A549 (cell line): Measurements from ENCODE around the gene SLC25A39. TPM values are rescaled to one million over a fixed set of nuclear protein-coding genes. Genes with fewer than 3 reads are reported as not detected.

Experiments used
- ATAC-seq, 2 experiments: fragments of 200-7000 bp in 1 of 2; fragments of >200 bp in 1 of 2; cut with Nextera tagmentation in 1 of 2; cut with Tn5 transposase in 1 of 2; 3 replicates each; pipeline versions ENCODE4 v1.8.0 to v1.9.1; 2018 to 2020; ENCODE audit warnings: mild to moderate bottlenecking in 1 of 2, moderate library complexity in 1 of 2
- CTCF ChIA-PET: fragments of 300-600 bp; sonication (Branson Sonifier 250); formaldehyde crosslinking; extraction: SDS; loops from one replicate; lab custom pipeline; 2021; ENCODE audit warnings: antibody characterized with exemption, inconsistent platforms; lab: Yijun Ruan, JAX
- POLR2A ChIA-PET: fragments of 350-600 bp; formaldehyde crosslinking; extraction: SDS; loops from one replicate; lab custom pipeline; 2021; ENCODE audit warnings: antibody characterized with exemption, inconsistent platforms; lab: Yijun Ruan, JAX
- DNase-seq, 2 experiments: peaks; one replicate each; pipeline versions ENCODE4 v3.0.0 to v3.0.0-alpha.2; 2011 to 2016; ENCODE audit warnings: low read depth in 1 of 2, low spot score in 1 of 2
- FAIRE-seq: peaks from 2 replicates; lab custom pipeline; 2011; peaks lifted over from hg19 to GRCh38; lab: Jason Lieb, UNC
- H3K27ac ChIP-seq, 2 experiments: fragments of >200 bp; sonication (Bioruptor Twin); formaldehyde crosslinking; 3 replicates each; pipeline ENCODE4 v1.5.1; 2016 to 2017
- H3K4me1 ChIP-seq: fragments of >200 bp; sonication (Bioruptor Twin); formaldehyde crosslinking; 3 replicates; pipeline ENCODE4 v1.6.1; 2016
- H3K4me2 ChIP-seq: fragments of >200 bp; sonication (Bioruptor Twin); formaldehyde crosslinking; 3 replicates; pipeline ENCODE4 v1.6.1; 2016
- H3K4me3 ChIP-seq: fragments of >200 bp; sonication (Bioruptor Twin); formaldehyde crosslinking; 3 replicates; pipeline ENCODE4 v1.5.1; 2016
- H3K9me3 ChIP-seq: fragments of >200 bp; sonication (Bioruptor Twin); formaldehyde crosslinking; 3 replicates; pipeline ENCODE4 v1.6.1; 2016
- BHLHE40 ChIP-seq: IDR thresholded peaks from 2 replicates; pipeline ENCODE4 v1.6.1; 2012; ENCODE audit warnings: low read depth, low read length, inconsistent platforms
- CBX8 ChIP-seq: fragments of 200-600 bp; sonication (generic); IDR thresholded peaks from 2 replicates; pipeline ENCODE4 v1.6.1; 2016
- CEBPB ChIP-seq, 2 experiments: fragments of >200 bp in 1 of 2; sonication (Bioruptor Twin) in 1 of 2; formaldehyde crosslinking in 1 of 2; IDR thresholded peaks; 2 replicates each; pipeline ENCODE4 v1.6.1; 2012 to 2016
- EHF ChIP-seq: fragments of 250-450 bp; sonication (Bioruptor Pico); IDR thresholded peaks from 2 replicates; pipeline ENCODE4 v1.5.0; 2020; ENCODE audit warnings: mild to moderate bottlenecking
- FOSB ChIP-seq: fragments of 250-450 bp; sonication (Bioruptor Pico); IDR thresholded peaks from 2 replicates; pipeline ENCODE4 v1.5.0; 2020; ENCODE audit warnings: mild to moderate bottlenecking, moderate library complexity
- FOSL2 ChIP-seq, 2 experiments: fragments of 450-650 bp in 1 of 2; fragments of >200 bp in 1 of 2; sonication (Bioruptor Twin) in 1 of 2; formaldehyde crosslinking; IDR thresholded peaks; 2 replicates each; pipeline versions ENCODE4 v1.5.0 to v1.6.1; 2016 to 2020; ENCODE audit warnings: mild to moderate bottlenecking in 1 of 2, moderate library complexity in 1 of 2
- FOXS1 ChIP-seq: fragments of 250-450 bp; sonication (Bioruptor Pico); IDR thresholded peaks from 2 replicates; pipeline ENCODE4 v1.5.0; 2020; ENCODE audit warnings: mild to moderate bottlenecking, moderate library complexity
- HDAC2 ChIP-seq: fragments of 200-600 bp; sonication (generic); IDR thresholded peaks from 2 replicates; pipeline ENCODE4 v1.6.1; 2016
- HEYL ChIP-seq: fragments of 250-450 bp; sonication (Bioruptor Pico); IDR thresholded peaks from 2 replicates; pipeline ENCODE4 v1.8.0; 2021; ENCODE audit warnings: mild to moderate bottlenecking, moderate library complexity
- HOXB5 ChIP-seq: fragments of 250-450 bp; sonication (Bioruptor Pico); IDR thresholded peaks from 2 replicates; pipeline ENCODE4 v1.5.0; 2020; ENCODE audit warnings: mild to moderate bottlenecking, moderate library complexity
- JUN ChIP-seq, 2 experiments: fragments of >200 bp; sonication (Bioruptor Twin); formaldehyde crosslinking; IDR thresholded peaks; 2 replicates in 1 of 2; 3 replicates in 1 of 2; pipeline ENCODE4 v1.6.1; 2016 to 2017
- JUNB ChIP-seq: fragments of >200 bp; sonication (Bioruptor Twin); formaldehyde crosslinking; IDR thresholded peaks from 2 replicates; pipeline ENCODE4 v1.6.1; 2016
- MAZ ChIP-seq: fragments of 150-350 bp; IDR thresholded peaks from 2 replicates; pipeline ENCODE4 v1.6.1; 2014; ENCODE audit warnings: antibody characterized with exemption, low read depth, low read length, borderline replicate concordance
- MYC ChIP-seq: IDR thresholded peaks from 2 replicates; pipeline ENCODE4 v1.6.1; 2012; ENCODE audit warnings: mild to moderate bottlenecking, inconsistent platforms, low read length, improper control_type of control experiment, borderline replicate concordance
- NFE2L2 ChIP-seq: fragments of 150-350 bp; conservative IDR thresholded peaks from 2 replicates; pipeline ENCODE4 v1.6.1; 2014; ENCODE audit warnings: low read length
- NPAS2 ChIP-seq: fragments of 250-450 bp; sonication (Bioruptor Pico); IDR thresholded peaks from 2 replicates; pipeline ENCODE4 v1.8.0; 2022; ENCODE audit warnings: mild to moderate bottlenecking, moderate library complexity, borderline replicate concordance
- PHF8 ChIP-seq: fragments of 200-600 bp; sonication (generic); IDR thresholded peaks from 2 replicates; pipeline ENCODE4 v1.6.1; 2016; ENCODE audit warnings: low read depth, mild to moderate bottlenecking, antibody characterized with exemption, moderate library complexity, borderline replicate concordance
- POLR2A ChIP-seq: IDR thresholded peaks from 2 replicates; pipeline ENCODE4 v1.6.1; 2012; ENCODE audit warnings: mild to moderate bottlenecking, low read length
- RCOR1 ChIP-seq: fragments of 150-350 bp; IDR thresholded peaks from 2 replicates; pipeline ENCODE4 v1.6.1; 2014; ENCODE audit warnings: antibody characterized with exemption, low read length, low read depth
- RFX5 ChIP-seq: fragments of 450-650 bp; IDR thresholded peaks from 2 replicates; pipeline ENCODE4 v1.7.1; 2014; ENCODE audit warnings: antibody characterized with exemption, mild to moderate bottlenecking, moderate library complexity
- SREBF2 ChIP-seq: fragments of 450-650 bp; IDR thresholded peaks from 2 replicates; pipeline ENCODE4 v1.6.1; 2014; ENCODE audit warnings: mild to moderate bottlenecking, moderate library complexity
- ZFP36 ChIP-seq: fragments of 450-650 bp; IDR thresholded peaks from 2 replicates; pipeline ENCODE4 v1.6.1; 2014; ENCODE audit warnings: borderline replicate concordance; ENCODE audit not compliant: partially characterized antibody
- ZNF302 ChIP-seq: fragments of 250-450 bp; sonication (Bioruptor Pico); IDR thresholded peaks from 2 replicates; pipeline ENCODE4 v1.9.0; 2021; ENCODE audit warnings: inconsistent platforms, mild to moderate bottlenecking, moderate library complexity
- ZSCAN20 ChIP-seq: fragments of 250-450 bp; sonication (Bioruptor Pico); IDR thresholded peaks from 2 replicates; pipeline ENCODE4 v1.8.0; 2022; ENCODE audit warnings: mild to moderate bottlenecking, moderate library complexity
- WGBS: methylation state at CpG from one replicate; pipeline ENCODE4 v1.1.6; 2017; ENCODE audit errors: missing lambda C conversion rate; 5-methylcytosine and 5-hydroxymethylcytosine counted together
- polyA plus RNA-seq, 4 experiments: library from polyadenylated mRNA; depleted of rRNA in 3 of 4; stranded (reverse); fragments of >200 nt; fragmentation: RNase III in 1 of 4; extraction: RNeasy Plus Mini Kit Qiagen cat#74134 plus additional on column Dnase treatment in 1 of 4; gene quantifications; 2 replicates in 3 of 4; 3 replicates in 1 of 4; pipeline ENCODE4 v1.2.3, GENCODE V29; 2011 to 2017
- TF ChIP-seq, protein P1 (sequence below): fragments of 150-350 bp; IDR thresholded peaks from 2 replicates; pipeline ENCODE4 v1.6.1; 2014; ENCODE audit warnings: low read depth, mild to moderate bottlenecking, low read length
- TF ChIP-seq, protein P2 (sequence below): IDR thresholded peaks from 2 replicates; pipeline ENCODE4 v1.6.1; 2012
- TF ChIP-seq, protein P3 (sequence below): fragments of >200 bp; sonication (Bioruptor Twin); formaldehyde crosslinking; IDR thresholded peaks from 3 replicates; pipeline ENCODE4 v1.5.1; 2016
- TF ChIP-seq, protein P4 (sequence below): fragments of 250-450 bp; sonication (Bioruptor Pico); IDR thresholded peaks from 2 replicates; pipeline ENCODE4 v1.5.0; 2021; ENCODE audit warnings: mild to moderate bottlenecking, moderate library complexity, borderline replicate concordance

The SLC25A39 gene
- polyA plus RNA-seq, 2 of the 4 experiments (the other 2 are of a cell fraction): 80.9 to 154 TPM

DNA sequence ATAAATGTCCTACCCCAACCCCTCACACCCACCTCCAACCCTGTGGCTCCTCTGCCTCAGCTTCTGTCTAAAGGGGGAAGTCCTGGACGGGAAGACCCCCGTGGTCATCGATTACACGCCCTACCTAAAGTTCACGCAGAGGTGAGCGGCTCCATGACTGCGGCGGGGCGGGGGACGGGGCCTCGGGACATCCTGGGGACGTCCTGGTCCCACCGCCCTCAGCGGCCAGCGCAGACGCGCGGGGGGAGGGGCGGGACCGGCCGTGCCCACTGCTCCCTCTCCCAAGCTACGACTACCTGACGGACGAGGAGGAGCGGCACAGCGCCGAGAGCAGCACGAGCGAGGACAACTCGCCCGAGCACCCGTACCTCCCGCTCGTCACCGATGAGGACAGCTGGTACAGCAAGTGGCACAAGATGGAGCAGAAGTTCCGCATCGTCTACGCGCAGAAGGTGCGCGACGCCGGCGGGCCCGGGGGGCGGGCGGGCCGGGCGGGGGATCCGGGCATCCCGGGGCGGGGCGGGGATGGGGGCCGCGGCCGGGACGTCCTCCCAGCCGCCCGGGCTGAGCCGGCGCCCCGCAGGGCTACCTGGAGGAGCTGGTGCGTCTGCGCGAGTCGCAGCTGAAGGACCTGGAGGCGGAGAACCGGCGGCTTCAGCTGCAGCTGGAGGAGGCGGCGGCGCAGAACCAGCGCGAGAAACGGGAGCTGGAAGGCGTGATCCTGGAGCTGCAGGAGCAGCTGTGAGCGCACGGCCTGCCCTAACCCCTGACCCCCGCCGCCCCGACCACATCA is 9.6 kb downstream of the SLC25A39 start (continued):
- TF ChIP-seq BHLHE40 (no peak), EHF (CRISPR knock-in tag) (no peak), JUN (IDR thresholded peaks at IDR 0.05) (no peak), MAZ (no peak)
- TF ChIP-seq, protein P1, sequence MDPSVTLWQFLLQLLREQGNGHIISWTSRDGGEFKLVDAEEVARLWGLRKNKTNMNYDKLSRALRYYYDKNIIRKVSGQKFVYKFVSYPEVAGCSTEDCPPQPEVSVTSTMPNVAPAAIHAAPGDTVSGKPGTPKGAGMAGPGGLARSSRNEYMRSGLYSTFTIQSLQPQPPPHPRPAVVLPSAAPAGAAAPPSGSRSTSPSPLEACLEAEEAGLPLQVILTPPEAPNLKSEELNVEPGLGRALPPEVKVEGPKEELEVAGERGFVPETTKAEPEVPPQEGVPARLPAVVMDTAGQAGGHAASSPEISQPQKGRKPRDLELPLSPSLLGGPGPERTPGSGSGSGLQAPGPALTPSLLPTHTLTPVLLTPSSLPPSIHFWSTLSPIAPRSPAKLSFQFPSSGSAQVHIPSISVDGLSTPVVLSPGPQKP: no peak

DNA sequence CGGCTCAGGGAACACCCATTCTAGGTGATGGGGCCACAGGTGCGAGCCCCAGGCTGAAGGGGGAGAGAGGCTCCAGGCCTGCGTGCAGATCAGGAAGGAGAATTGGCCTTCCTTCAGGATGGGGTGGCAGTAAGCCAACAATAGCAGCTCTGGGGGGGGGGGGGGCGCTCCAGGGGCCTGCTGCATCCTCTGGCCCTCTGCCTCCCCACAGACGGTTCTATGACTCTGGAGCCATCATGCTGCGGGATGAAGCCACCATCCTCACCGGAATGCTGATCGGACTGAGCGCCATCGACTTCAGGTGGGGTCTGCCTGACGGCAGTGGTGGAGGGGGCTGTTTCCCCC is 10.1 kb downstream of the SLC25A39 start:
- DNase-seq: no peak
- Histone ChIP-seq H3K27ac (no peak overlapping the region; a peak in 1 of 6 replicates), H3K4me3 (peak overlapping the region; percentile 63; the same call in 2 of the 3 replicates), H3K9me3 (no peaks in the 10 kb centered on the region)
- TF ChIP-seq NFE2L2 (no peak), CEBPB (IDR thresholded peaks at IDR 0.05) (no peak), POLR2A (no peak), HDAC2 (no peak), CBX8 (no peak), FOSL2 (IDR thresholded peaks at IDR 0.05) (no peak), FOSL2 (CRISPR knock-in tag; IDR thresholded peaks at IDR 0.05) (no peak), HEYL (CRISPR knock-in tag) (no peak), SREBF2 (no peak)
- TF ChIP-seq, protein P2, sequence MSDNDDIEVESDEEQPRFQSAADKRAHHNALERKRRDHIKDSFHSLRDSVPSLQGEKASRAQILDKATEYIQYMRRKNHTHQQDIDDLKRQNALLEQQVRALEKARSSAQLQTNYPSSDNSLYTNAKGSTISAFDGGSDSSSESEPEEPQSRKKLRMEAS: no peak
- TF ChIP-seq, protein P3, sequence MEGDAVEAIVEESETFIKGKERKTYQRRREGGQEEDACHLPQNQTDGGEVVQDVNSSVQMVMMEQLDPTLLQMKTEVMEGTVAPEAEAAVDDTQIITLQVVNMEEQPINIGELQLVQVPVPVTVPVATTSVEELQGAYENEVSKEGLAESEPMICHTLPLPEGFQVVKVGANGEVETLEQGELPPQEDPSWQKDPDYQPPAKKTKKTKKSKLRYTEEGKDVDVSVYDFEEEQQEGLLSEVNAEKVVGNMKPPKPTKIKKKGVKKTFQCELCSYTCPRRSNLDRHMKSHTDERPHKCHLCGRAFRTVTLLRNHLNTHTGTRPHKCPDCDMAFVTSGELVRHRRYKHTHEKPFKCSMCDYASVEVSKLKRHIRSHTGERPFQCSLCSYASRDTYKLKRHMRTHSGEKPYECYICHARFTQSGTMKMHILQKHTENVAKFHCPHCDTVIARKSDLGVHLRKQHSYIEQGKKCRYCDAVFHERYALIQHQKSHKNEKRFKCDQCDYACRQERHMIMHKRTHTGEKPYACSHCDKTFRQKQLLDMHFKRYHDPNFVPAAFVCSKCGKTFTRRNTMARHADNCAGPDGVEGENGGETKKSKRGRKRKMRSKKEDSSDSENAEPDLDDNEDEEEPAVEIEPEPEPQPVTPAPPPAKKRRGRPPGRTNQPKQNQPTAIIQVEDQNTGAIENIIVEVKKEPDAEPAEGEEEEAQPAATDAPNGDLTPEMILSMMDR: no peak
- TF ChIP-seq, all 56 proteins: peak for 0
- ChIA-PET POLR2A (interaction anchor here (1.6 to 2.2 kb wide), 3 partner anchors 10 to 115 kb away, joined by 3 to 13 read pairs (median 5); partner anchors contain the start of gene ATXN7L3), CTCF (interaction anchor here (0.8 to 14.1 kb wide), 6 partner anchors 16 to 197 kb away, joined by 3 to 159 read pairs (median 5); no protein-coding TSS in a partner anchor)
- 0 out of 3 replicates have a peak, but pooled peaks cover 4% of the 10 kb centered on the region for H3K4me1 ChIP-seq
- WGBS: 63% methylated on average over 11 of the region's 11 CpGs
- FAIRE-seq: no peak
- ATAC-seq: no peak
- H3K4me2 ChIP-seq: peak overlapping the region; percentile 99

DNA sequence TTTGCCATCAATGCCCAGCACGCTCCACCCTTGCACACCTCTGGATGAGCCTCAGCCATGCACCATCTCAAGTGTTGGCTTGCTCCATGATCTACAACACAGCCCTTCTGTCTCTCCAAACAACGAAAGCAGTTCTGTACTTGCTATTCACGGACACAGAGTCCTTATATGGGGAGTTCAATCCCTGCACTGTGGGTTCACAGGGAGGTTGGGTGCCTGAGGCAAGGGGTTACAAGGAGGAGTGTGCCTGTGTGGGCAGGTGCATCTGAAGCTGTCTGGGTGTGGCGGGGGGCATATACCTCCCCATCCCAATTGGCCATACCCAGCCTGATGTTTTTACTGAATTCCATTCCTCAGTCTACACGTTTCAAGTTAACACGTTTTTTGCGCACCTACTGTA is 10.6 kb downstream of the SLC25A39 start:
- H3K9me3 ChIP-seq: no peaks in the 10 kb centered on the region
- CTCF ChIA-PET: interaction anchor here (1.2 to 14.1 kb wide), 4 partner anchors 16 to 104 kb away, joined by 3 to 159 read pairs (median 40); no protein-coding TSS in a partner anchor
- H3K4me2 ChIP-seq: no peak overlapping the region
- H3K27ac ChIP-seq: no peak overlapping the region
- TF ChIP-seq, protein P3: no peak
- TF ChIP-seq, protein P4, sequence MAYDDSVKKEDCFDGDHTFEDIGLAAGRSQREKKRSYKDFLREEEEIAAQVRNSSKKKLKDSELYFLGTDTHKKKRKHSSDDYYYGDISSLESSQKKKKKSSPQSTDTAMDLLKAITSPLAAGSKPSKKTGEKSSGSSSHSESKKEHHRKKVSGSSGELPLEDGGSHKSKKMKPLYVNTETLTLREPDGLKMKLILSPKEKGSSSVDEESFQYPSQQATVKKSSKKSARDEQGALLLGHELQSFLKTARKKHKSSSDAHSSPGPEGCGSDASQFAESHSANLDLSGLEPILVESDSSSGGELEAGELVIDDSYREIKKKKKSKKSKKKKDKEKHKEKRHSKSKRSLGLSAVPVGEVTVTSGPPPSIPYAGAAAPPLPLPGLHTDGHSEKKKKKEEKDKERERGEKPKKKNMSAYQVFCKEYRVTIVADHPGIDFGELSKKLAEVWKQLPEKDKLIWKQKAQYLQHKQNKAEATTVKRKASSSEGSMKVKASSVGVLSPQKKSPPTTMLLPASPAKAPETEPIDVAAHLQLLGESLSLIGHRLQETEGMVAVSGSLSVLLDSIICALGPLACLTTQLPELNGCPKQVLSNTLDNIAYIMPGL (CRISPR knock-in tag): no peak
- TF ChIP-seq MYC (no peak), MAZ (no peak), ZSCAN20 (no peak), RCOR1 (no peak), ZFP36 (no peak), JUNB (no peak), PHF8 (no peak), FOSB (CRISPR knock-in tag) (no peak), FOXS1 (CRISPR knock-in tag) (no peak), NPAS2 (CRISPR knock-in tag) (no peak), FOSL2 (IDR thresholded peaks at IDR 0.05) (no peak), FOSL2 (CRISPR knock-in tag; IDR thresholded peaks at IDR 0.05) (no peak), RFX5 (no peak), HOXB5 (CRISPR knock-in tag) (no peak), ZNF302 (CRISPR knock-in tag) (no peak), EHF (CRISPR knock-in tag) (no peak)
- no peak for DNase-seq
- no peak for FAIRE-seq
- H3K4me1 ChIP-seq: peaks cover 7% of the 10 kb centered on the region; the same call in 1 of the 3 replicates
- ATAC-seq: no peak
- POLR2A ChIA-PET: interaction anchor here (1.6 to 2.2 kb wide), 2 partner anchors 10 to 92 kb away, joined by 3 to 13 read pairs; no protein-coding TSS in a partner anchor
- WGBS: 75% methylated on average over 7 of the region's 7 CpGs
- no peak overlapping the region for H3K4me3 ChIP-seq
